GM12801 (cell line): ENCODE data around the gene ASMTL.

ENCODE experiments used
- TF ChIP-seq, protein P1 (sequence below): IDR thresholded peaks from one replicate; pipeline ENCODE4 v1.5.1; 2011; ENCODE audit warnings: control low read depth; ENCODE audit not compliant: insufficient read length; ENCODE audit errors: extremely low read depth

ASMTL gene, protein sequence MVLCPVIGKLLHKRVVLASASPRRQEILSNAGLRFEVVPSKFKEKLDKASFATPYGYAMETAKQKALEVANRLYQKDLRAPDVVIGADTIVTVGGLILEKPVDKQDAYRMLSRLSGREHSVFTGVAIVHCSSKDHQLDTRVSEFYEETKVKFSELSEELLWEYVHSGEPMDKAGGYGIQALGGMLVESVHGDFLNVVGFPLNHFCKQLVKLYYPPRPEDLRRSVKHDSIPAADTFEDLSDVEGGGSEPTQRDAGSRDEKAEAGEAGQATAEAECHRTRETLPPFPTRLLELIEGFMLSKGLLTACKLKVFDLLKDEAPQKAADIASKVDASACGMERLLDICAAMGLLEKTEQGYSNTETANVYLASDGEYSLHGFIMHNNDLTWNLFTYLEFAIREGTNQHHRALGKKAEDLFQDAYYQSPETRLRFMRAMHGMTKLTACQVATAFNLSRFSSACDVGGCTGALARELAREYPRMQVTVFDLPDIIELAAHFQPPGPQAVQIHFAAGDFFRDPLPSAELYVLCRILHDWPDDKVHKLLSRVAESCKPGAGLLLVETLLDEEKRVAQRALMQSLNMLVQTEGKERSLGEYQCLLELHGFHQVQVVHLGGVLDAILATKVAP

DNA sequence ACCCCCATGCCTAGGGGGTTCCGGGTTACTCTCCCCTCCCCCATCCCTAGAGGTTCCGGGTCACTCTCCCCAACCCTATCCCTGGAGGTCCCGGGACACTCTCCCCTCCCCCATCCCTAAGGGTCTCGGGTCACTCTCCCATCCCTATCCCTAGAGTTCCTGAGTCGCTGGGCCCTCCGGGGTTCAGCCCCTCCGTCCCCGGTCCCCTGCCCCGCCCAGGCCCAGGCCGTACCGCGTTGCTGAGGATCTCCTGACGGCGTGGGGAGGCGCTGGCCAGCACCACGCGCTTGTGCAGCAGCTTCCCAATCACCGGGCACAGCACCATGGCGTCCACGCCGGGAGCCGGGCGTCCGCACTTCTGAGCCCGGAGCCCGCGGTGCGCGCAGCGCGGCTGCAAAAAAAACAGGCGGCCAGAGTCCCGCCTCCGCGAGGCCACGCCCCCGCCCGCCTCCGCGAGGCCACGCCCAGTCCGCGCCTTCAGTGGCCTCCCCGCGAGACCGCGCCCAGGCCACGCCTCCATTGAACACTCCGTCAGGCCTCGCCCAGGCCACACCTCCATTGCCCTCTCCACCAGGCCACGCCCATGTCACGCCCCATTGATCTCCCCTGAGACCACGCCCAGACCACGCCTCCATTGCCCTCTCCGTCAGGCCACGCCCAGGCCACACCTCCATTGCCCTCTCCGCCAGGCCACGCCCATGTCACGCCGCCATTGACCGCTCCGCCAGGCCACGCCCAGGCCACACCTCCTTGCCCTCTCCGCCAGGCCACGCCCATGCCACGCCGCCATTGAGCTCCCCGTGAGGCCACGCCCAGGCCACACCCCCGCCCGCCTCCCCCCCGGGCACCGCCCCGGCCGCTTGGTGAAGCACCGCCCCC lies at the start of gene ASMTL:
Gene ASMTL, minus strand, starts transcription at position 394 of the 879 bp plus-strand sequence. Its CDS starts 69 bp downstream, at position 325.
- TF ChIP-seq, protein P1, sequence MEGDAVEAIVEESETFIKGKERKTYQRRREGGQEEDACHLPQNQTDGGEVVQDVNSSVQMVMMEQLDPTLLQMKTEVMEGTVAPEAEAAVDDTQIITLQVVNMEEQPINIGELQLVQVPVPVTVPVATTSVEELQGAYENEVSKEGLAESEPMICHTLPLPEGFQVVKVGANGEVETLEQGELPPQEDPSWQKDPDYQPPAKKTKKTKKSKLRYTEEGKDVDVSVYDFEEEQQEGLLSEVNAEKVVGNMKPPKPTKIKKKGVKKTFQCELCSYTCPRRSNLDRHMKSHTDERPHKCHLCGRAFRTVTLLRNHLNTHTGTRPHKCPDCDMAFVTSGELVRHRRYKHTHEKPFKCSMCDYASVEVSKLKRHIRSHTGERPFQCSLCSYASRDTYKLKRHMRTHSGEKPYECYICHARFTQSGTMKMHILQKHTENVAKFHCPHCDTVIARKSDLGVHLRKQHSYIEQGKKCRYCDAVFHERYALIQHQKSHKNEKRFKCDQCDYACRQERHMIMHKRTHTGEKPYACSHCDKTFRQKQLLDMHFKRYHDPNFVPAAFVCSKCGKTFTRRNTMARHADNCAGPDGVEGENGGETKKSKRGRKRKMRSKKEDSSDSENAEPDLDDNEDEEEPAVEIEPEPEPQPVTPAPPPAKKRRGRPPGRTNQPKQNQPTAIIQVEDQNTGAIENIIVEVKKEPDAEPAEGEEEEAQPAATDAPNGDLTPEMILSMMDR: no peak

DNA sequence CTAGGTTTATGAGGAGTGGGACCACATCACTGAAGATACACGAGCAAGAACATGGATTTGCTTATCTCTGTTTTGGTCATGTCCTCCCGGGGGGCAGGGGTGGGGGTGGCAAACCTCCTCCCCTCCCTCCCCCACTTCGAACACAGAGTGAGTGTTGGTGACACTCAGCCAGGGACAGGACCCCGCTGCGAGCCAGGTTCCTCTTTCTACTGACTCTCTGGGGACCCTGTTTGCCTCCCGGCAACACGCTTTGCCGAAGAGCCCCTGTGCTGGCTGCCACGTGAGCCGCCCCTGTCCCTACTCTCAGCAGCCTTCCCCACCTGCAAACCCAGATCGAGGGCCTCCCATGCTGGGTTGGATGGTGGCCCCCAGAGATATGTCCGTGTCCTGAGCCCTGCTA lies 49.5 kb upstream of the ASMTL start:
- TF ChIP-seq, protein P1: no peak

DNA sequence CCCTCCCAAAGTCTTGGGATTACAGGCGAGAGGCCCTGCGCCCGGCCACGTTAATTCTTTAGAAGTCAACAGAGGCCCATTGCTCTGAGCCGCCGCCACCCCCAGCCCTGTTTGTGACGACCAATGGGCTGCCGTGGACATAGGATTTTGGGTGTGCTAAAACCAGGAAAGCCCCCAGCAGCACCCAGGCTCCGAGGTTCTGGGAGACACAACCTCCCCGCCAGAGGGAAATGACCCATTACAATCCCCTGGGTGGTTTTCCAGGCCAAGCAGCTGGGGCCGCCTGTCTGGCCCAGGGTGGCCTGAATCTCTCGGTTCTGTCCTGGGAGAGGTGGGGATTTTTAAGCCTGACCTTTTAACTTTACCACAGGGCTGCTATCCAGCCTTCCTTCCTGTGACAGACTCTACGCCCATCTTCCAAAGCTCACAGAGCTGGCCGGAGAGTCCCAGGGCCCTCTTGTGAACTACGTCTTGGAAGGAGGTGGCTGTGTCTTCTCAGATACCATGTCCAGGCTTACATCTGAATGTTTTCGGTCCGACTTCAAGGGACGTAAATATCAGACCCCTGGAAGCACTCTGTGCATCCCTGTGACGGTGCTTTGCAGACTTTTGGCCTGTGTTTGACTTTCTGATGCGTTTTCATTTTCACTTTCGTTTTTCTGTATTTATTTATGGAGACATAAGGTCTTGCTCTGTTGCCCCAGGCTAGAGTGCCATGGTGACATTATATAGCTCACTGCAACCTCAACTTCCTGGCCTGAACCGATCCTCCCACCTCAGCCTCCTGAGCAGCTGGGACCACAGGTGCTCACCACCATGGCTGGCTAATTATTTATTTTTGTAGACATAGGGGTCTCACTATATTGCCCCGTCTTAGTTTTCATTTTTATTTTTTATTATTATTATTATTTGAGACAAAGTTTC lies 48.3 kb upstream of the ASMTL start:
- TF ChIP-seq, protein P1: no peak

DNA sequence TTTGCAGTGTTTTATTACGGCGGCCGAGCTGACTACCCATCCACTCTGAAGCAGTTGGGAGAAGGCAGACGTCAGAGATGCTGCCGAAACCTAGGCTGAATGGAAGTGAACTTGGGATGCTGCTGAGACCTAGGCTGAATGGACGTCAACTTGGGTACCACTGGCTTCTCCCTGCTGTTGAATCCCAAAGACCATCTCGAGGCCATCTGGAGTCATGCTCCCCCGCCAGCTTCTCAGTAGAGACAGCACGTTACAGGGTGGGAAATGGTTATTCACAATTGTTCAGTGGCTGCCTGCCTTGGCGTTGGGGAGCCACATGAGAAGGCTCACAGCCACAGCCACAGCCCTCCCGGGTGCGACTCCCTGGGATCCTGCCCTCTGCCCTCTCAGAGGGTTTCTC lies 43.4 kb upstream of the ASMTL start:
- TF ChIP-seq, protein P1: no peak

DNA sequence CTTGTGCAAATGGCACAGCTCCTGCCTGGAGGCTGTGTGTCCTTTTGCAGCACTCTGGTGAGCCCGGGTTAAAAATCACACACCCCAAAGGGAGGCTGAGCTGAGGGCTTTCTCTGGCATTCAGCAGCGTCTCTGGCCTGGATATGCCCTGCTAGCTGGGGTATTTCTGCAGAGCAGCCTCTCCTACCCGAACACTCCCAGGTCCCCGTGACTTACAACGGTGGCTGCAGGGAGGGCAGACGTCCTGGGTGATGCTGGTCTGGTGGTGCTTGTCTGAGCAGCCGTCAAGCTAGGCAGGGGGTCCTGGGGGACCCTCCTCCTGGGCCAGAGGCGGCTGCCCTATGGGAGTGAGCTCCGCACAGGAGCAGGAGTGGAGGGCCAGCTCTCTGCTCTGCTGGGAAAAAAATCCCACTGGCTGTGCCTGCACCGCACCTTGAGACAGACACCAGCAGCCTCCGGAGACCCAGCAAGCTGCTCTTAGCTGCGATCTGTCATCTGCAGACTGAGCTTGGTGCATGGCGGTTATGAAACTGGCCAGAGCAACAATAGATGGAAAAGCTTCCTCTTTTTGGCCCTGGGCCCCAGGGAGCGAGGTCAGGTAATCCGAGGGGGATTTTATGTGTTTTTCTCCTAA lies 41.3 kb upstream of the ASMTL start:
- TF ChIP-seq, protein P1: no peak

DNA sequence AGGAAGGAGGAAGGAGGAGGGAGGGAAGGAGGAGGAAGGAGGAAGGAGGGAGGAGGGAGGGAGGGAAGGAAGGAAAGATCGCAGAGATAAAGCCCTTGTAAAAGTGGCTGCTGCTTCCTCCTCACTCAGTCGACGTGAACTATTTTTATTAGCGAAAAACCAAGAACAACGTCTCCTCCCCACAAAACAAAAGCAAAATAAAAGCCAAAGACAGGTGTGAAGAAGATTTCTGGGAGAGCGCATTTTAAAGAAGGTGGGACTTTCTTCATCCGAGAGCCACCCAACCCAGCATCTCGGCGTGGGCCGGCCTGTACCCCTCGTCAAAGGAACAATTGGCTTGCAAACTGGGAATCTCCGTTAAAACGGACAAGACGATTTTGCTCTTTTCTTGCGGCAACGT lies 40.7 kb upstream of the ASMTL start:
- TF ChIP-seq, protein P1: no peak
